MM.1S (cell line): ENCODE measurements around the gene RASA4B.
A peak's percentile ranks its signal among the peaks of the same experiment; 100 is the strongest.
"Not testable (repeated sequence)": the region's sequence is repeated elsewhere in the genome, so short reads cannot be mapped to it uniquely, and the experiment has no call there.

Experiments
- DNase-seq: peaks from one replicate; pipeline ENCODE4 v3.0.0-alpha.2; 2015
- H2AFZ ChIP-seq: fragments of 300-600 bp; sonication (generic); 2 replicates; pipeline ENCODE4 v1.6.0; 2016; ENCODE audit warnings: antibody characterized with exemption, low read length
- H3F3A ChIP-seq: fragments of 300-600 bp; sonication (generic); 2 replicates; pipeline ENCODE4 v1.6.1; 2016; ENCODE audit warnings: mild to moderate bottlenecking, antibody characterized with exemption, low read length, moderate library complexity, mixed read lengths; ENCODE audit not compliant: insufficient read depth
- H3K27ac ChIP-seq: fragments of 300-600 bp; sonication (generic); 2 replicates; pipeline ENCODE4 v1.5.1; 2016; ENCODE audit warnings: mild to moderate bottlenecking, low read length
- H3K27me3 ChIP-seq: fragments of 300-600 bp; sonication (generic); replicated peaks from 2 replicates; pipeline ENCODE4 v1.6.0; 2016; ENCODE audit warnings: low read length; ENCODE audit not compliant: insufficient read depth
- H3K36me3 ChIP-seq: fragments of 300-600 bp; sonication (generic); replicated peaks from 2 replicates; pipeline ENCODE4 v1.6.1; 2016; ENCODE audit warnings: mild to moderate bottlenecking, low read length, mixed read lengths; ENCODE audit not compliant: insufficient read depth
- H3K4me1 ChIP-seq: fragments of 300-600 bp; sonication (generic); 2 replicates; pipeline ENCODE4 v1.6.1; 2016; ENCODE audit warnings: low read length, mixed read lengths
- H3K4me2 ChIP-seq: fragments of 300-600 bp; sonication (generic); 2 replicates; pipeline ENCODE4 v1.6.0; 2016; ENCODE audit warnings: low read depth, low read length
- H3K4me3 ChIP-seq: fragments of 300-600 bp; sonication (generic); 2 replicates; pipeline ENCODE4 v1.5.1; 2016; ENCODE audit warnings: low read length, mixed read lengths
- H3K79me2 ChIP-seq: fragments of 300-600 bp; sonication (generic); 2 replicates; pipeline ENCODE4 v1.6.1; 2016; ENCODE audit warnings: mixed run types, low read length, mixed read lengths
- H3K9ac ChIP-seq: fragments of 300-600 bp; sonication (generic); 2 replicates; pipeline ENCODE4 v1.6.1; 2016; ENCODE audit warnings: low read length, mixed read lengths
- H3K9me2 ChIP-seq: fragments of 300-600 bp; sonication (generic); replicated peaks from 2 replicates; pipeline ENCODE4 v1.6.1; 2016; ENCODE audit warnings: mild to moderate bottlenecking, low read length, mixed read lengths; ENCODE audit not compliant: insufficient read depth
- H3K9me3 ChIP-seq: fragments of 300-600 bp; sonication (generic); replicated peaks from 2 replicates; pipeline ENCODE4 v1.6.1; 2016; ENCODE audit warnings: mild to moderate bottlenecking, low read length, mixed read lengths; ENCODE audit not compliant: insufficient read depth
- H4K20me1 ChIP-seq: fragments of 300-600 bp; sonication (generic); 2 replicates; pipeline ENCODE4 v1.6.1; 2016; ENCODE audit warnings: mild to moderate bottlenecking, low read length, moderate library complexity, mixed read lengths; ENCODE audit not compliant: insufficient read depth
- EZH2 ChIP-seq: fragments of 300-600 bp; sonication (generic); optimal IDR thresholded peaks from 2 replicates; pipeline ENCODE3; 2017; ENCODE audit warnings: low read depth, mild to moderate bottlenecking, antibody characterized with exemption, low read length, mixed read lengths
- EZH2phosphoT487 ChIP-seq: fragments of 300-600 bp; sonication (generic); IDR thresholded peaks from 2 replicates; pipeline ENCODE4 v1.6.1; 2018; ENCODE audit warnings: antibody characterized with exemption, low read length
- TF ChIP-seq, protein P1 (sequence below): fragments of 300-600 bp; sonication (generic); IDR thresholded peaks from 2 replicates; pipeline ENCODE4 v1.5.1; 2016; ENCODE audit warnings: antibody characterized with exemption, low read length, mixed read lengths

Gene RASA4B

DNA sequence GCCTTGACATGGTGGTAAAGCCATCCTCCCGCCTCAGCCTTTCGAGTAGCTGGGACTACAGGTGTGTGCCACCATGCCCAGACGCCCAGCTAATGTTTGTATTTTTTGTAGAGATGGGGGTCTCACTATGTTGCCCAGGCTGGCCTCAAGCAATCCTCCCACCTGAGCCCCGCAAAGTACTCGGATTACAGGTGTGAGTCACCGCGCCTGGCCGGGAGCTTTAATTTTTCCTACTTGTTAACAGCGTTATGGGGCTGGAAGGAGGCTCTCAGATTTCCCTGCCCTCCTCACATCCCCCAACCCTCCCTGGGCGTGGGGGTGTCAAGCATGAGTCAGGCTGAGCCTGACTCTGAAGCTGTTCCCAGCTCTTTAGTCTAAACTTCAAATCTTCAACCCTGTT lies 61.2 kb downstream of the RASA4B start:
- no peaks in the 10 kb centered on the region for H3K9me3 ChIP-seq
- H3K9ac ChIP-seq: no peak overlapping the region
- peaks cover 9% of the 10 kb centered on the region; the same call in 1 of the 2 replicates for H3F3A ChIP-seq
- H3K27me3 ChIP-seq: no peaks in the 10 kb centered on the region
- no peak overlapping the region for H3K4me2 ChIP-seq
- H4K20me1 ChIP-seq: no peaks in the 10 kb centered on the region
- no peak overlapping the region for H3K4me3 ChIP-seq
- no peaks in the 10 kb centered on the region for H3K9me2 ChIP-seq
- H2AFZ ChIP-seq: no peak overlapping the region
- H3K27ac ChIP-seq: no peak overlapping the region
- peaks cover 3% of the 10 kb centered on the region; the same call in 1 of the 2 replicates for H3K4me1 ChIP-seq
- no peaks in the 10 kb centered on the region for H3K36me3 ChIP-seq
- TF ChIP-seq EZH2: no peak
- DNase-seq: no peak
- H3K79me2 ChIP-seq: no peaks in the 10 kb centered on the region

DNA sequence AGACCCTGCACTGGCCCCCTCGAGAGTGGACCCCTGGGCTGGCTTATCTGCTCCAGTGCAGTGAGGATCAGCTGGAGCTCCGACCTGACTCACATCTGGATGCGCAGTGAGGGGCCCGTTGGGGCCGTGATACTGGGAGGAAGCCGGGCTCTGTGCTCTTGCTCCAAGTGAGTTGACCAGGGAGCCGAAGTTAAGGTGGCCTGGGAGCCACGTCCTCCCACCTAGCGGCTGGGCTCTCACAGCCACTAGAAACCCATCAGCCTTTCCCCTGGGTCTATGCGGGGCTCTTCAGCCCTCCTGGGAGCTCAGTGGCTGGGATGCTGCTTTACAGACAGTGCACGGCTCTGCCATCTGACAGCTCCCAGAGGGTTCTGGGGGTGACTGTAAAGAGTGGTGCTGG lies 62.0 kb downstream of the RASA4B start:
- H3K4me3 ChIP-seq: no peak overlapping the region
- TF ChIP-seq, protein P1, sequence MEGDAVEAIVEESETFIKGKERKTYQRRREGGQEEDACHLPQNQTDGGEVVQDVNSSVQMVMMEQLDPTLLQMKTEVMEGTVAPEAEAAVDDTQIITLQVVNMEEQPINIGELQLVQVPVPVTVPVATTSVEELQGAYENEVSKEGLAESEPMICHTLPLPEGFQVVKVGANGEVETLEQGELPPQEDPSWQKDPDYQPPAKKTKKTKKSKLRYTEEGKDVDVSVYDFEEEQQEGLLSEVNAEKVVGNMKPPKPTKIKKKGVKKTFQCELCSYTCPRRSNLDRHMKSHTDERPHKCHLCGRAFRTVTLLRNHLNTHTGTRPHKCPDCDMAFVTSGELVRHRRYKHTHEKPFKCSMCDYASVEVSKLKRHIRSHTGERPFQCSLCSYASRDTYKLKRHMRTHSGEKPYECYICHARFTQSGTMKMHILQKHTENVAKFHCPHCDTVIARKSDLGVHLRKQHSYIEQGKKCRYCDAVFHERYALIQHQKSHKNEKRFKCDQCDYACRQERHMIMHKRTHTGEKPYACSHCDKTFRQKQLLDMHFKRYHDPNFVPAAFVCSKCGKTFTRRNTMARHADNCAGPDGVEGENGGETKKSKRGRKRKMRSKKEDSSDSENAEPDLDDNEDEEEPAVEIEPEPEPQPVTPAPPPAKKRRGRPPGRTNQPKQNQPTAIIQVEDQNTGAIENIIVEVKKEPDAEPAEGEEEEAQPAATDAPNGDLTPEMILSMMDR: no peak
- no peak for TF ChIP-seq EZH2phosphoT487
- TF ChIP-seq EZH2: no peak

DNA sequence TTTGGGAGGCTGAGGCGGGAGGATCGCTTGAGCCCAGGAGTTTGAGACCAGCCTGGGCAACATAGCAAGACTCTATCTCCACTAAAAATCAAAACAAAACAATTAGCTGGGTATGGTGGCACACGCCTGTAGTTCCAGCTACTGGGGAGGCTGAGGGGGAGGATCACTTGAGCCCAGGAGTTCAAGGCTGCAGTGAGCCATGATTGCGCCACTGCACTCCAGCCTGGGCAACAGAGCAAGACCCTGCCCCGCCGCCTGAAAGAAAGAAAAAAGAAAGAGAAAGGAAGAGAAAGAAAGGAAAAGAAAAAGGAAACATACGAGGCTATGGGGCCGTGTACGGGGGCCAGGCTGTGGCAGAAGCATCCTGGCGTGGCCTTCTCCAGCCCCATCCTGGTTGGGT lies 62.6 kb downstream of the RASA4B start:
- not testable (repeated sequence) for H3K9me3 ChIP-seq, H3K27ac ChIP-seq, H3K4me3 ChIP-seq, H3K79me2 ChIP-seq, H3K9ac ChIP-seq, H3K4me2 ChIP-seq, H2AFZ ChIP-seq, H3K36me3 ChIP-seq, H4K20me1 ChIP-seq, H3K9me2 ChIP-seq, H3K27me3 ChIP-seq, DNase-seq
- Histone ChIP-seq H3K4me1 (peaks cover 14% of the 10 kb centered on the region), H3F3A (peaks cover 19% of the 10 kb centered on the region)

More for the DNA sequence above, 62.0 kb downstream of the RASA4B start:
- Histone ChIP-seq H3K4me1 (peaks cover 8% of the 10 kb centered on the region), H2AFZ (no peak overlapping the region), H3K79me2 (0 out of 2 replicates have a peak, but pooled peaks cover under 1% of the 10 kb centered on the region), H3K36me3 (no peaks in the 10 kb centered on the region), H3K9ac (no peak overlapping the region), H3K27ac (no peak overlapping the region), H3K9me3 (no peaks in the 10 kb centered on the region), H3K4me2 (no peak overlapping the region), H3K9me2 (no peaks in the 10 kb centered on the region), H4K20me1 (no peaks in the 10 kb centered on the region), H3F3A (peaks cover 13% of the 10 kb centered on the region; the same call in 1 of the 2 replicates), H3K27me3 (no peaks in the 10 kb centered on the region)
- peak; percentile 1 for DNase-seq

DNA sequence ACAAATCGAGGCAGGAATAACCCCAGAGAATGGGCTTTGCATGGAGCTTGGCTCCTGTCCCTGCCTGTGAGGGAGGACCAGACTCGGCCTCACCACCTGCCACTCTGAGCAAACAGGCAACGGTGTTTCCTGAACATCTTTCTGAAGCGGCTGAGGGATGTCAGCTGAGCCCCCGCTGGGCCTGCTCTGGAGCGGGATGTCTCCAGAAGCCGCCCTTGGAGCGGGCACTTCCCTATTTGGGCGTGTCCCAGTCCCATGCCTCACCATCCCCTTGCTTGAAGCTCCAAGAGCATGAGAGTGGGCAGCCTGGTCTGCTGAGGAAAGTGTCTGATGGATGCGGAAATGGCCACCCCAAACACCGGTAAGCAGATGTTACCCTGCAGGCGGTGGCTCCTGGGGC lies 63.1 kb downstream of the RASA4B start:
- Histone ChIP-seq H3K9me3 (no peaks in the 10 kb centered on the region), H3K27me3 (no peaks in the 10 kb centered on the region), H3K4me2 (no peak overlapping the region), H3K9ac (no peak overlapping the region), H3K9me2 (no peaks in the 10 kb centered on the region), H3K4me3 (no peak overlapping the region), H3K27ac (no peak overlapping the region), H3K4me1 (peaks cover 14% of the 10 kb centered on the region), H3K36me3 (no peaks in the 10 kb centered on the region), H3F3A (peaks cover 19% of the 10 kb centered on the region), H4K20me1 (no peaks in the 10 kb centered on the region), H2AFZ (no peak overlapping the region), H3K79me2 (0 out of 2 replicates have a peak, but pooled peaks cover 6% of the 10 kb centered on the region)
- peak; percentile 1 for DNase-seq
- TF ChIP-seq, protein P1: no peak
